Sciatic nerve (tissue), 2 donors: Measurements from ENCODE around the gene IP6K3. TPM values are rescaled to one million over a fixed set of nuclear protein-coding genes. Genes with fewer than 3 reads are reported as not detected.
A peak's percentile ranks its signal among the peaks of the same experiment; 100 is the strongest.

Experiments
- ATAC-seq: fragments of 200-7000 bp; cut with Tn5 transposase; one replicate; pipeline ENCODE4 v1.9.1; 2020; ENCODE audit warnings: mild to moderate bottlenecking, moderate library complexity
- DNase-seq: peaks from one replicate; pipeline ENCODE4 v3.0.0-alpha.2; 2020; ENCODE audit warnings: low spot score
- intact Hi-C: fragments of 100-400 bp; cut with DNase I; formaldehyde crosslinking; loops from one replicate; pipeline ENCODE4 v1.14.2; 2022
- total RNA-seq: library from RNA; stranded (reverse); fragmentation: NEBNext Ultra II Directional; extraction: Animal tissue kit (Norgen Biotek cat#: 25700); gene quantifications from one replicate; pipeline ENCODE4 v1.2.1, GENCODE V29; 2021
- donor health status: DM: no; HTN: no; CAD: no.
- donor health status: DM: no; HTN: no; CAD: no.

IP6K3 gene
- total RNA-seq, 1 donor from 2014 or later, result 0.31 TPM

DNA sequence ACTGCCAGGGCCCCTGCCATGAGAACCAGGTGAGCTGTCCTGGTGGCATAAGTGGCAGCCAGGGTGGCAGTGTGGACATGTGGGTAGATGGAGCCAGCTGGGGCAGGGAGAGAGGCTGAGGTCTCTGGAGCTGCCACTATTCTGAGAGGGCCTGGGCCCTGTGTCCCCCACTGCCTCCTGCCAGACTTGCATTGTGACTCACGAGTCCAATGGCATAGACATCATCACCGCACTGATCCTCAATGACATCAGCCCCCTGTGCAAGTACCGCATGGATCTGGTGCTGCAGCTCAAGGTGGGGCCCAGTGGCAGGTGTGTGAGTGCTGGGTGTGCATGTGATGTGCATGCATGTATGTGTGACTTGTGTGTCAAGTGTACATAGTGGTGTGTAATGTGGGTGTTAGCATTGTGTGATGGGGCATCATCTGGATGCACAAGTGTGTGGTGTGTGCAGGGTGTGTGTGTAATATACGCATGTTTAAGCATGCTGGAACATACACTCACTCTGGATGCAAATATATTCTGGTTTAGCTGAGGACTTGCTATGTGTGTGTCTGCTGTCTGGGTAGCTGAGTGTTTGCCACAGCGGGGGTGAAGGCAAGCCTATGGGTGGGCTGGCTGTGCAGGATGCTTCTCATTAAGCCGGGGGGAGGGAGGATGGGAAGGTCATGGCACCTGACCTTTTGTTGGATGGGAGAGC, 60.3 kb downstream of the IP6K3 start:
- ATAC-seq (no peak), DNase-seq (no peak)
- intact Hi-C loops, result no loop called here

DNA sequence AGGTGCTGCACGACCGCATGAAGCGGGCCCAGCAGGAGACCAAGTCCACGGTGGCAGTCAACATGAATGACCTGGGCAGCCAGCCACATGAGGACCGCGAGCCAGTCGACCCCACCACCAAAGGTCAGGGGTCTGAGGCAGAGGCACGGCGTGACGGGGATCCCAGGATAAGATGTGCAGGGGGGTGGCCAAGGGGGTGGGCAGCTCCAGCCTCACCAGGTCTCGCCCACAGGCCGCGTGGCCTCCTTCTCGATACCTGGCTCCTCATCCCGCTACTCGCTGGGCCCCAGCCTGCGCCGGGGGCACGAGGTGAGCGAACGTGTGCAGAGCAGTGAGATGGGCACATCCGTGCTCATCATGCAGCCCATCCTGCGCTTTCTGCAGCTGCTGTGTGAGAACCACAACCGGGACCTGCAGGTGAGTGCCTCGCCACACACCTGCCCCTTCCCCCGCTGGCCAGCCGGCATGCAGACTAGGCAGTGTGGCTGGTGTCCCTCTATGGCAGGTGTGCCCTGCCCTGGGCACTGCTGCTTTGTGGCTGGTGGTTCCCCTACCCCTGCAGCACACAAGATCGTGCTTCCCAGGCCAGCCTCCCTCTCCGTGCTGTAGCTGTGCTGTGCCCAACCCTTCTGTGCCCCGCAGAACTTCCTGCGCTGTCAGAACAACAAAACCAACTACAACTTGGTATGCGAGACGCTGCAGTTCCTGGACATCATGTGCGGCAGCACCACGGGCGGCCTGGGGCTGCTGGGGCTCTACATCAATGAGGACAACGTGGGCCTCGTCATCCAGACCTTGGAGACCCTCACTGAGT, 61.1 kb downstream of the IP6K3 start:
- no peak for ATAC-seq
- no peak for DNase-seq
- intact Hi-C loops, result no loop called here

DNA sequence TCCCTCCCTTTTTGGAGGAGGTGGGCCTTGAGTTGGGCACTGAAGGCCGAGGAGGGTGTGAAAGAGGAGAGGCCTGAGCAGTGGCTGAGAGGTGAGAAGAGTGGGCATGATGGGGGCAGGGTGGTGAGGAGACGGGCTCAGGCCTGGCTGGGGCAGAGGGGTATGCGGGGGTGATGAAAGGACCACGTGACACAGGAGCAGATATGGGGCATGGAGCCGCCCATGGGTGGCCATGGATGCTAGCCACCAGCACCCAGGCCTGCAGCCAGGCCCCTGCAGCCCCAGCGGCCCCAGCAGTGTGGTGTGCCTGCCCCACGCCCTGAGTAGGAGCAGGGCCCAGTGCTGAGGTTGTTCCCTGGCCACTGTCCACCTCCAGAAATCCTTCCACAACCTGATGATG, 61.7 kb downstream of the IP6K3 start:
- DNase-seq (no peak), ATAC-seq (no peak)
- intact Hi-C loops, result no loop called here

DNA sequence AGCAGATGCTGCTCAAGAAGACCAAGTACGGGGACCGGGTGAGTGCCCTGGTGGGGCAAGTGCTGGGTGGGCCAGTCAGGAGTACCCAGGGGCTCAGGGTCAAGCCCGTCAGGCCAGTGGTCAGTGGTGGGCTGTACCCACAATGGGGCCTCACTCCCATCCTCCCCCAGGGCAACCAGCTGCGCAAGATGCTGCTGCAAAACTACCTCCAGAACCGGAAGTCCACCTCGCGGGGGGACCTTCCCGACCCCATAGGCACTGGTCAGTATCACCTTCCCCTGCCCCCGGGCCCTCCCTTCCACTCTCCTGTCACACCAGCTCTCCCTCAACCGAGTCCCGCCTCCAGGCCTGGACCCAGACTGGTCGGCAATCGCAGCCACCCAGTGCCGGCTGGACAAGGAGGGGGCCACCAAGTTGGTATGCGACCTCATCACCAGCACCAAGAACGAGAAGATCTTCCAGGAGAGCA, 62.2 kb downstream of the IP6K3 start:
- DNase-seq, result no peak
- ATAC-seq, result no peak
- intact Hi-C loops, result no loop called here

DNA sequence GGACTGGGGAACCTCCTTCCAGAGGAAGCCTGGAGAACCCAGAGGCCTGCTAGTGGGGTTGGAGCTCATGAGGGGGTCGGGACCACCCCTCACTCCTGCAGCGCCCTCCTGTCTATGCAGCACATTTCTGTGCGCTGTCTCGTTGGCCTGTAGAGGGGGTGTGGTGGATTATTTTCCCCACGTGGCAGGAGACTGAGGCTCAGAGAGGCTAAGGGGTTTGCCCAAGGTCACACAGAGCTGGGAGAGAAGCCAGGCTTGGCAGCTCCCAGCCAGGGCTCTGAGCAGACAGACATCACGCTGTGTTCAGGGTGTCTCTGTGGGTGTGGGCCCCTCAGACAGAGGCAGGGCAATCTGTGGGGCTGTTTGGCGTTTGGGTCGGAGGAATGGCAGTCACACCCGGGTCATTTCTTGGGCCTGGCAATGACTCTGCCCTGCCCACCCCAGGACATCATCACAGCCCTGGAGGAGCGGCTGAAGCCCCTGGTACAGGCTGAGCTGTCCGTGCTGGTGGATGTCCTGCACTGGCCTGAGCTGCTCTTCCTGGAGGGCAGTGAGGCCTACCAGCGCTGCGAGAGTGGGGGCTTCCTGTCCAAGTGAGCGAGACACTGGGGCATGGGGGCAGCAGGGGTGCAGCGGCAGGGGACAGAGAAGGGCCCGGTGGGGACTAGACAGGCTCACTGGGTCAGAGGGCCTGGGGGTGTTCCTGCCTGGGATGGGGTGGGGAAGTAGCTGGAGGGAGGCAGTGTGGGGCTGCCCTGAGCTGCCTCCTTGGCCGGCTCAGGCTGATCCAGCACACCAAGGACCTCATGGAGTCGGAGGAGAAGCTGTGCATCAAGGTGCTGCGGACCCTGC, 62.9 kb downstream of the IP6K3 start:
- peak; percentile 35 for ATAC-seq
- DNase-seq, result no peak
- intact Hi-C loops, result no loop called here

DNA sequence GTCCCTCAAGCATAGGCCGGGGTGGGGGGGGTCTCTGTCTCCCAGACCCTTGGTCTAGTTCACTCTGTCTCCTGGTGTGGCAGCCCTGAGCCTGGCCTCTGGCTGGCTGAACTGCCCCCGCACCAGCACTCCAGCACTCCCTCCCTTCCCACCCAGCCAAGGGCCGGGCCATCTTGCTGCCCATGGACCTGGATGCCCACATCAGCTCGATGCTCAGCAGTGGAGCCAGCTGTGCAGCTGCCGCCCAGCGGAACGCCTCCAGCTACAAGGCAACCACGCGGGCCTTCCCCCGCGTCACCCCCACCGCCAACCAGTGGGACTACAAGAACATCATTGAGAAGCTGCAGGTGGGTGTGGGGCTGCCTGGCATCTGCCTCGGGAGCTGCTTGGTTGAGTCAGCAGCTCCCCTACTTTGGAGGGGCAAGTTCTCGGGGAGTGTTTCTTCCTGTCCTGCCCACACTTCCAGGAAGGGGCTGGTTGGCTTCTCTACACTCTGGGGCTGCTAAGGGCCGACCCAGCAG, 63.6 kb downstream of the IP6K3 start:
- DNase-seq, result no peak
- ATAC-seq, result peak; percentile 5
- intact Hi-C loops, result no loop called here

DNA sequence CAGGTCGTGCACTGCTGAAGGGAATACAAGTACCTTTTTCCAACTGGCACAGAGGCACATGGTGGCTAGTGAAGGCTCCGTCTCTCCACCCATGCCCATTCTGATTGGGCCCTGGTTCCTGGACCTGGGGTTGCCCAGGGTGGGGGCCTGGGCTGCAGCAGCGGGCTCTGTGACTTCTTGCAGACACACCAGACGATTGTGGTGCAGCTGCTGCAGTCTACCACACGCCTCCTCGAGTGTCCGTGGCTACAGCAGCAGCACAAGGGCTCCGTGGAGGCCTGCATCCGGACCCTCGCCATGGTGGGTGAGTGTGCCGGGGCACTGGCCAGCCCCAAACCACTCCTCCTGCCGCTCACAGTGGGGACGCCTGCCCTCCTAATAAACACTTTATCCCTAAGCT, 64.4 kb downstream of the IP6K3 start:
- no peak for DNase-seq

DNA sequence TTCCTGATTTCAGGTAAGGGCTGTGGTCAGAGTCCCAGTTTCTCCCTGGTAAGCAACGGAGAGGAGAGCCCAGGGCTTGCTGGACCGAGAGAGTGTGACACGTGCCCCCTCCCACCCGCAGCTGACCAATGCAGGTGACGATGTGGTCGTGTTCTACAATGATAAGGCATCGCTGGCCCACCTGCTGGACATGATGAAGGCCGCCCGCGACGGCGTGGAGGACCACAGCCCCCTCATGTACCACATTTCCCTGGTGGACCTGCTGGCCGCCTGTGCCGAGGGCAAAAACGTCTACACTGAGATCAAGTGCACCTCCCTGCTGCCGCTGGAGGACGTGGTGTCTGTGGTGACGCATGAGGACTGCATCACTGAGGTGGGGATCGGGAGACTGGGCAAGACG, 66.9 kb downstream of the IP6K3 start:
- intact Hi-C loops, result no loop called here
- DNase-seq (no peak), ATAC-seq (no peak)

More for the DNA sequence above, 64.4 kb downstream of the IP6K3 start:
- intact Hi-C loops, result no loop called here
- no peak for ATAC-seq

DNA sequence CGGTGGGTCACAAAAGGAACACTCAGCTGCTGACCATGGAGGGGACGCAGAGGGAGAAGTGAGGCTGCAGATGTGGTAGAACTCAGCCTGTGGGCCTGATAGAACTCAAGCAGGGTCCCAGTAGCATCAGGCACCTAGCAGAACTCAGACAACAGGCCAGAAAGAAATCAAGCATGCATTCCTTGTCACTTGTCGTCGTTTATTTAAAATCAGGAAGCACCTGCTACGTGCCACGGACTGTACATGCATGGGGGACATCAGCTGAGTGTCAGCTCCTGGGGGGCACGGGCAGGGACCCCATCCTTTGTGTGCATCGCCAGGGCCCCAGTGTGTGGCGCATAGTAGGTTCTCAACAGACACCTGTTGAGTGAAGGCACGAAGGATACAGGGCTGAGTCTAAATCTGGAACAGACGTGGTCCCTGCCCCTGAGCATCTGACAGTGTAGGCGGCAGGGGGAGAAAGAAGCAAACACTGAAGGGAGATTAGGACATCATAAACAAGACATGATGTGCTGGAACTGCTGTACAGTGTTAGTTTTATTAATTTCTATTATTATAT, 67.7 kb downstream of the IP6K3 start:
- DNase-seq (no peak), ATAC-seq (no peak)
- intact Hi-C loops, result no loop called here

DNA sequence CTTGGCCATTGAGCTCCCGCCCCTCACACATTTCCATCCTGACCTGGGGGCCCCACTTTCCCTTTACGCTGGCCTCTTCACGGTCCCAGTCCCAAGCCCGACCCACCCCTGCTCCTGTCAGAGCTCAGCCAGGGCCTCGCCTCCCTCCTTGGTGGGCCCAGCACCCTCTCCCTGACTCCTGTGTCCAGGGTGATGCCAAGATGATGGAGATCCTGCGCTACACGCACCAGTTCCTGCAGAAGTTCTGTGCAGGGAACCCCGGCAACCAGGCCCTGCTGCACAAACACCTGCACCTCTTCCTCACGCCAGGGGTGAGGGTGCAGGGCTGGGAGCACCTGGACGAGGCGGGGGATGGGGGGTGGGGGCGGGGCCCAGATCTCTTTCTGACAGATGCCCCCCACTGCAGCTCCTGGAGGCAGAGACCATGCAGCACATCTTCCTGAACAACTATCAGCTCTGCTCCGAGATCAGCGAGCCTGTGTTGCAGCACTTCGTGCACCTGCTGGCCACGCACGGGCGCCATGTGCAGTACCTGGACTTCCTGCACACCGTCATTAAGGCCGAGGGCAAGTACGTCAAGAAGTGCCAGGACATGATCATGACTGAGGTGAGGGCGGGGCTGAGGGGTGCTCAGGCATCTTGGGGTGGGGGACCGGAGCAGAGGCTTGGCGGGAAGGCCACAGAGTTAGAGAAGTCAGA, 68.3 kb downstream of the IP6K3 start:
- DNase-seq (no peak), ATAC-seq (no peak)
- intact Hi-C loops, result no loop called here

DNA sequence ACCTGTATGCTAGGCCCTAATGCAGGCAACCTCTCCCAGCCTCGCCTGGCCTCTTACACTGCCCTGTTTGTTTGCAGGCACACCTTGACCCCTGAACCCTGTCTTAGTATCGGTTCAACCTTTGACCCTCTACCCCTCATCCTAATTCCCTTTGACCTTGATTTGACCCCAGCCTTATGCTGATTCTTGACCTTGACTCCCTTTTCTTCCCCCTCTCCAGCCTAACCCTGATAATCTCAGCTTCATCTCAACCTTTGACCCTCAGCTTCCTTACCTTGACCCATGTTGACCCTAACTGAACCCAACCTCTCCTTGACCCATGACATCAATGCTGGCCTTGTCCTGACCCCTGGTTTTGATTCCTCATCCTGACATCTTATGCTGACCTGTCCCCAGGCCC, 69.0 kb downstream of the IP6K3 start:
- no peak for DNase-seq
- intact Hi-C loops, result no loop called here
- no peak for ATAC-seq

DNA sequence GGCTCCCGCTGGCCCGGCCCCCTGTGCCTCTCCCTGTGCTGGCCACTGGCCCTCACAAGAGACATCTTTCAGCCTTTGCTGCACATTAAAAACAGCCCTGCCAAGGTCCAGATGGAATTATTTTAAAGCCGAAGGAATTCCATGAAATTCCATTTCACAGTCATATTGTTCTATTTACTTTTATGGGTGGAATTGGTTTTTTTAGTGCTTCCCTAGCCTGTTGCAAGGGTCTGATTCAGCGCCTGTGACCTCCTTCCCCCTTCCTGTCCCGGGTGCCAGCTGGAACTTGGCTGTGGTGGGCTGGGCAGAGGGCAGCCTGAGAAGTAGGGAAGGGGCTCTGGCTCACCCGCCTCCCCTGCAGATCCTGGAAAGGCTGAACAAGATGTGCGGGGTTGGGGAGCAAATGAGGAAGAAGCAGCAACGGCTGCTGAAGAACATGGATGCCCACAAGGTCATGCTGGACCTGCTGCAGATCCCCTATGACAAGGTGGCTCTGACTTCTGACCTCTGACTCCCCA, 69.5 kb downstream of the IP6K3 start:
- ATAC-seq, result no peak
- DNase-seq, result no peak
- intact Hi-C loops, result no loop called here

DNA sequence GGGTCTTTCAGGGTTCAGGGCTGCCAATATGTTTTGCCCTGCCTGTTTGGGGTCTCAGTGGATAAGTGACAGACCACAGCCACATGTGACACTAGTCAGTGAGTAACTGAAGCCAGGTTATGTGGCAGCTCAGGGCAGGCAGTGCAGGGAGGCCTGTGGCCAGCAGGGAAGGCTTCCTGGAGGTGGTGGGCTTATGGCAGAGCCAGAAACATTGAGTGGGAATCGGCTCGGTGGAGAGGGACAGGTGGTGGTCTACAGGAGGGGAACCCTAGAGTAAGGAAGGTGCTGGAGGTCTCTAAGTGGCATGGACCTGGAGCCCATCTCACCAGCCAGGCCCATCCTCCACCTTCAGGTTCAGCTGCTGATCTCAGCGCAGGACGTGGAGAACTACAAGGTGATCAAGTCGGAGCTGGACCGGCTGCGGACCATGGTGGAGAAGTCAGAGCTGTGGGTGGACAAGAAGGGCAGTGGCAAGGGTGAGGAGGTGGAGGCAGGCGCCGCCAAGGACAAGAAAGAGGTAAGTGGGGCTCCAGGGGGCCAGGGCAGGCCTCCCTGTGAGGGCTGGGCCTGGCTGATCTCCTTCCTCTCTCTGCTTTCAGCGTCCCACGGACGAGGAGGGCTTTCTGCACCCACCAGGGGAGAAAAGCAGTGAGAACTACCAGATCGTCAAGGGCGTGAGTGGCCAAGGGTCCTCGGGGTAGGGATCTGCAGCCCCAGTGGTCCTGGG, 70.1 kb downstream of the IP6K3 start:
- intact Hi-C loops, result no loop called here

DNA sequence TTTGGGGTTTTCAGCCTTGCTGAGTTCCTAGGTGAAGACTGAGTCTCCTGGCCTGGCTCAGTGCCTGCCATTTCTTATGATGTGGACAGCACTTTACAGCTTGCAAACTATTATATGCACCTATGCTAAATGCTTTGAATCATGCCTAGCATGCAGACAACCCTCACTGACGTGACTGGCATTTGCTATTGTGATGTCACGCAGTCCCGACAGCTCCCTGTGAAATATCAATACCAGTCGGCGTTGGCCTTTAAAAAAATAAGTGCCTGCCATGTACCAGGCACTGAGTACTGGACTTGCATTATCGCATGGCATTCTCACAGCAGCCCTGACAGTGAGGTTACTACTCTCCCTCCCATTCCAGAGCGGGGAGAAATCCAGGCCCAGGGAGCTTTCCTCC, 70.7 kb downstream of the IP6K3 start:
- DNase-seq, result no peak
- intact Hi-C loops, result no loop called here
- no peak for ATAC-seq

More for the DNA sequence above, 70.1 kb downstream of the IP6K3 start:
- DNase-seq (no peak), ATAC-seq (no peak)

DNA sequence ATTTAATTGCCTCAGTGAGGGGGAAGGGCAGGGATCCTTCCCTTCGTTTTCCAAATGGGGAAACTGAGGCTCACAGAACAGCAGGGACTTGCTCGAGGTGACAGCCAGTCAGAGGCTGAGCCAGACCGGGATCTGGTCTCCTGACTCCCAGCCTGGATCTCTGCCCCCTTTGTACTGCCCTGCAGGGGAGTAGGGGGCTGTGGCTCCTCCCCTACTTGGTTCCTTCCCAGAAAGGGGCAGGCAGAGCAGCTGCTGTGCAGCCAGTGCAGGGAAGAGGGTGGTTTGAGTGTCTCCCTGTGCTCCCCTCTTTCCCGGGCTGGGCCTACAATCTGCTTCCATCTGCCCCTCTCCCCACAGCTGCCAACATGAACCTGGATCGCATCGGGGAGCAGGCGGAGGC, 72.9 kb downstream of the IP6K3 start:
- DNase-seq, result no peak
- no peak for ATAC-seq
- intact Hi-C loops, result no loop called here

DNA sequence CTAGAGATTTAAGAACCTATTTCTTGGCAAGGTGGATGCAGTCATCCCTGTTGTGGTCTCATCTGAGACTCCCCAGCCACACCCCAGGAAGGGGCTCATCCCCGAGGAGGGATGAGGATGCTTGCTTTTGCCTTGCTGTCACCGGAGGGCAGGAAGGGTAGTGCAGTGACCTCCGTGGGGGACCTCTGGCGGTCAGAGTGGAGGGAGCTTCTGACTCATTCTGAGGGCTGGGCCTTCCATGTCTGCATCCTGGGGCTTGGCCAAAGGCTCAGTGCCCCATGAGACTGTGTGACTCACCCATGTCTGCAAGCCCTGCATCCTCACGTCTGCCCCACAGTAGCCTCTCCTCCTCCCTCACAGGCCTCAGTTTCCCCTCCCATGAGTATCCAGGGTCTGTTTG, 73.9 kb downstream of the IP6K3 start:
- DNase-seq (peak; percentile 92), ATAC-seq (peak; percentile 84)
- intact Hi-C loops, result no loop called here

DNA sequence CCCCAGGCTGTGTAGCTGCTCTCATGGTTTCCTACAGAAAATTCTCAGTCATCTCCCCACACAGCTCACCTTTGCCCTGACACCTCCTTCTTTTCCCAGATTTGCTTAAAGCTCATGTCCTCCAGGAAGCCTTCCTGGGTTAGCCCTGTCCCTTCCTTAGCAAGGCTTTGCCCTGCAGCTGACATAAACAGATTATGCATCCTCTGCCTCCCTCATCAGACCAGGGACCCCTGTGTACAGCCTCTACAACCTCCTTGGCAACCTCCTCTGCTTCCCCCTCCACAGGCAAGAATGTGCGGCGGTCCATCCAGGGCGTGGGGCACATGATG, 75.0 kb downstream of the IP6K3 start:
- intact Hi-C loops, result no loop called here
- ATAC-seq (no peak), DNase-seq (no peak)
